Progenitor cell of endocrine pancreas (in vitro differentiated cells): Measurements from ENCODE around the gene CEP164. TPM values are rescaled to one million over a fixed set of nuclear protein-coding genes. Genes with fewer than 3 reads are reported as not detected.

Experiments
- DNase-seq: peaks from one replicate; pipeline ENCODE4 v3.0.0; 2021; ENCODE audit warnings: low spot score; ENCODE audit not compliant: unreplicated experiment
- H3K27ac Mint-ChIP-seq: 2 replicates; pipeline ENCODE4 v1.8.0; 2021; ENCODE audit warnings: mild to moderate bottlenecking, moderate library complexity, mixed read lengths
- H3K27me3 Mint-ChIP-seq: 2 replicates; pipeline ENCODE4 v1.8.0; 2021; ENCODE audit warnings: mixed read lengths
- H3K36me3 Mint-ChIP-seq: 2 replicates; pipeline ENCODE4 v1.8.0; 2022; ENCODE audit warnings: mixed read lengths; ENCODE audit not compliant: insufficient read depth
- H3K4me1 Mint-ChIP-seq: 2 replicates; pipeline ENCODE4 v1.8.0; 2021; ENCODE audit warnings: low read depth, mixed read lengths
- H3K4me3 Mint-ChIP-seq: 2 replicates; pipeline ENCODE4 v1.8.0; 2021; ENCODE audit warnings: low read depth, mild to moderate bottlenecking, moderate library complexity, mixed read lengths
- H3K9me3 Mint-ChIP-seq: 2 replicates; pipeline ENCODE4 v1.8.0; 2021; ENCODE audit warnings: low read depth, mixed read lengths
- CTCF ChIP-seq: fragments of 200-600 bp; sonication (generic); IDR thresholded peaks from one replicate; pipeline ENCODE4 v1.5.0; 2021; ENCODE audit warnings: antibody characterized with exemption, mild to moderate bottlenecking; ENCODE audit not compliant: unreplicated experiment
- total RNA-seq: library from RNA; stranded (reverse); gene quantifications from 2 replicates; pipeline ENCODE4 v1.2.1, GENCODE V29; 2021

Gene CEP164
- total RNA-seq, 1 donor from 2014 or later, result 66.8 TPM

DNA sequence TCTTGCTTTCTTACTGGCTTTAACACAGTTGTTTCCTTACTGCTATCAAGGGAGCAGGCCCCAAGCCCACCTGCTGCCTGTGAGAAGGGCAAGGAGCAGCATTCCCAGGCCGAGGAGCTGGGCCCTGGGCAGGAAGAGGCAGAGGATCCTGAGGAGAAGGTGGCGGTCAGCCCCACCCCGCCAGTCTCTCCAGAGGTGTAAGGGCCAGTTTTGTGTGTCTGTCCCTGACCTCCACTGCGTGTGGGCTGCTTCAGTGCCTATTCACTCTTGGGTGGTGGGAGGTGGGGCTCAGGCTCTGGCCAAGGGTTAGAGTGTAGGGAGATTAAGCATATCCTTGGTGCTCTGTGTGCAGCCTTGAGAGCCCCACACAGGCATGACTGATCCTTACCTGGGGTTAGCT lies 55.1 kb downstream of the CEP164 start:
- H3K27me3 Mint-ChIP-seq, result no peaks in the 10 kb centered on the region
- no peak overlapping the region for H3K4me3 Mint-ChIP-seq
- peaks cover 5% of the 10 kb centered on the region for H3K36me3 Mint-ChIP-seq
- H3K9me3 Mint-ChIP-seq, result no peaks in the 10 kb centered on the region
- no peak for TF ChIP-seq CTCF
- no peak overlapping the region for H3K27ac Mint-ChIP-seq
- DNase-seq, result no peak
- no peaks in the 10 kb centered on the region for H3K4me1 Mint-ChIP-seq

DNA sequence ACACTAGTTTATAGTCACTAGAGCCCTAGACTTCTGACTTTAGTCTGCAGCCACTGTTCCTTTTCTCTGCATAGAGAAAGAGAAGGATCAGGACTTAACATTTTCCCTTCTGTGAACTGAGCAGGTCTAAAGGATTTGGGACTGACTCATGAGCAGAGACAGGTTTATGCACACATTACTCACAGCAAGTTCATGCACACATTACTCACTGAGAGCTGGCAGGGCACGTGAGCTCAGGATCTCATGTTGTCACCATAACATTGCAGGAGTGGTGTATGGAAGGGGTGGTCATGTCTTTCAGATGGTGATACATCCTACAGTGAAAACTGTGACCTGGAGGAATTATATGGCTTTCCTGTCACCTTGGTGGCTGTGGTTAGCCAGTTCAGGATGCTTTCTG lies 56.4 kb downstream of the CEP164 start:
- TF ChIP-seq CTCF, result no peak
- Mint-ChIP-seq H3K4me3 (no peak overlapping the region), H3K36me3 (peaks cover 7% of the 10 kb centered on the region), H3K4me1 (no peaks in the 10 kb centered on the region), H3K9me3 (no peaks in the 10 kb centered on the region), H3K27ac (no peak overlapping the region), H3K27me3 (no peaks in the 10 kb centered on the region)
- no peak for DNase-seq

DNA sequence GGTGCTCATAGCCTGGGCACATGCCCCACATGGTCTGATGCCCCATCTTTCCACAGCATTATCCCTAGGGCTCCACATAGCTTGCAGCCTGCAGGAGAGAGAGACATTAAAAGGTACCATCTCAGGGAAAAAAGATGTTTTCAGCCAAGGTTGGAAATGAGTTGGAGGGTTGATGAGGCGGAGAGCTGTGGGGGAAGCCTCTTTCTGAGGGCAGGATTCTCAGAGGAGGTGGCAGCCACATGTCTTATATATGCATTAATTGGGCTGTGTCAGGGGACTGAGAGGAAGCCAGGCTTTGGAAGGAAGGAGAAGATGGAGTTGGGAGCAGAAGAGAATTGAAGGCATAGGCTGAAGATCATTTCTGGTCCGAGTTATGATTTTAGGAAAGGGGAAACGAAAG lies 57.8 kb downstream of the CEP164 start:
- no peak overlapping the region for H3K27ac Mint-ChIP-seq
- DNase-seq, result no peak

DNA sequence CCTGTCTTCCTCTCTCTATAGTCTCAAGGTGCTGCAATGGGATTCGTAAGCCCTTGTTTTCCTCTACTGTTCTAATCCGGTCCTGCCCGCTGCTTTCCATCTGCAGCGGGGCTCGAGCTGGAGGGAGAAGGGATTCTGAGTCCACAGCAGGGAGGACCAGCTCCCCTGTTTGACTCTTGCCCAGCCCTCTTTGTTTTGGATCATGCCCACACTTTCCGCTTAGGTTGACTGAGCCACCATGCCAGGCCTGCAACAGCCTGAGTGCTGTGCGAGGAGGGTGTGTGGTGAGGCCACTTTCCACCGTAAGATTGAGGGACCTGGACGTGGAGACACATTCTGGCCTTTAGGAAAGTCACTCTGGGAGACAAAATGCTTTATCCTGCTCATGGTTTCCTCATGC lies 58.3 kb downstream of the CEP164 start:
- Mint-ChIP-seq H3K36me3 (peaks cover 13% of the 10 kb centered on the region), H3K27me3 (no peaks in the 10 kb centered on the region), H3K4me1 (no peaks in the 10 kb centered on the region), H3K9me3 (no peaks in the 10 kb centered on the region), H3K27ac (no peak overlapping the region), H3K4me3 (no peak overlapping the region)
- no peak for DNase-seq
- TF ChIP-seq CTCF, result no peak

More for the DNA sequence above, 57.8 kb downstream of the CEP164 start:
- H3K4me3 Mint-ChIP-seq, result no peak overlapping the region
- TF ChIP-seq CTCF, result no peak
- no peaks in the 10 kb centered on the region for H3K27me3 Mint-ChIP-seq
- H3K36me3 Mint-ChIP-seq, result peaks cover 13% of the 10 kb centered on the region
- H3K4me1 Mint-ChIP-seq, result no peaks in the 10 kb centered on the region
- no peaks in the 10 kb centered on the region for H3K9me3 Mint-ChIP-seq

- H3K4me1 Mint-ChIP-seq, result no peaks in the 10 kb centered on the region
- H3K9me3 Mint-ChIP-seq, result no peaks in the 10 kb centered on the region
- H3K27me3 Mint-ChIP-seq, result no peaks in the 10 kb centered on the region
- DNase-seq, result no peak
- H3K27ac Mint-ChIP-seq, result no peak overlapping the region
- TF ChIP-seq CTCF, result no peak
- peaks cover 15% of the 10 kb centered on the region for H3K36me3 Mint-ChIP-seq
- no peak overlapping the region for H3K4me3 Mint-ChIP-seq
Measured at GRCh38 chr11:117387992-117388755, 60.5 kb downstream of the CEP164 start.
